SU-DHL-6 (cell line): ENCODE measurements around the gene NAV2.

ENCODE experiments used
- H2AFZ ChIP-seq: fragments of 200-600 bp; sonication (generic); 2 replicates; pipeline ENCODE4 v1.6.1; 2014; ENCODE audit warnings: low read depth, mild to moderate bottlenecking, moderate library complexity, mixed read lengths, antibody characterized with exemption, low read length; ENCODE audit not compliant: severe bottlenecking
- H3F3A ChIP-seq: fragments of 200-600 bp; shearing (Covaris generic); 2 replicates; pipeline ENCODE4 v1.6.0; 2016; ENCODE audit warnings: antibody characterized with exemption, mild to moderate bottlenecking; ENCODE audit not compliant: insufficient read depth
- H3K27ac ChIP-seq: fragments of 200-600 bp; sonication (generic); 2 replicates; pipeline ENCODE4 v1.5.1; 2016; ENCODE audit warnings: low read depth, mild to moderate bottlenecking, low read length, moderate library complexity, mixed read lengths
- H3K27me3 ChIP-seq: fragments of 200-600 bp; sonication (generic), shearing (Covaris generic); 2 replicates; pipeline ENCODE4 v1.6.0; 2014; ENCODE audit warnings: mild to moderate bottlenecking, low read length
- H3K36me3 ChIP-seq: fragments of 200-600 bp; sonication (generic); 2 replicates; pipeline ENCODE4 v1.6.1; 2014; ENCODE audit warnings: mild to moderate bottlenecking, low read length, mixed read lengths
- H3K4me2 ChIP-seq: fragments of 300-600, 200-600 bp; shearing (Covaris generic), sonication (generic); 2 replicates; pipeline ENCODE4 v1.6.0; 2014; ENCODE audit warnings: low read length, low read depth, mild to moderate bottlenecking; ENCODE audit not compliant: poor library complexity, severe bottlenecking
- H3K4me3 ChIP-seq: fragments of 200-600 bp; sonication (generic); 2 replicates; pipeline ENCODE4 v1.5.1; 2014; ENCODE audit warnings: antibody characterized with exemption, low read length, mild to moderate bottlenecking, mixed read lengths; ENCODE audit not compliant: insufficient read depth, poor library complexity, severe bottlenecking
- H3K79me2 ChIP-seq: fragments of 200-600 bp; sonication (generic); 2 replicates; pipeline ENCODE4 v1.6.1; 2014; ENCODE audit warnings: mild to moderate bottlenecking, low read length, moderate library complexity; ENCODE audit not compliant: insufficient read depth
- H3K9ac ChIP-seq: fragments of 200-600 bp; sonication (generic); 2 replicates; pipeline ENCODE4 v1.7.0; 2014; ENCODE audit warnings: mild to moderate bottlenecking, low read length
- H3K9me2 ChIP-seq: fragments of 200-600 bp; sonication (generic); replicated peaks from 2 replicates; pipeline ENCODE4 v1.6.1; 2014; ENCODE audit warnings: low read length; ENCODE audit not compliant: insufficient read depth
- H3K9me3 ChIP-seq: fragments of 200-600 bp; sonication (generic); 2 replicates; pipeline ENCODE4 v1.6.1; 2014; ENCODE audit warnings: low read length, mixed read lengths; ENCODE audit not compliant: insufficient read depth
- H4K20me1 ChIP-seq: fragments of 200-600 bp; sonication (generic); 2 replicates; pipeline ENCODE4 v1.6.1; 2014; ENCODE audit warnings: low read depth, mild to moderate bottlenecking, antibody characterized with exemption, low read length, moderate library complexity, mixed read lengths
- EZH2phosphoT487 ChIP-seq: fragments of 200-600 bp; sonication (generic), shearing (Covaris generic); conservative IDR thresholded peaks from 2 replicates; pipeline ENCODE4 v1.6.1; 2018; ENCODE audit warnings: mild to moderate bottlenecking, antibody characterized with exemption, low read length, moderate library complexity, mixed read lengths
- TF ChIP-seq, protein P1 (sequence below): fragments of 200-600 bp; sonication (generic); IDR thresholded peaks from one replicate; pipeline ENCODE4 v1.5.1; 2017; ENCODE audit warnings: antibody characterized with exemption, mild to moderate bottlenecking, low read length, moderate library complexity; ENCODE audit not compliant: insufficient read depth, poor library complexity, severe bottlenecking

NAV2 gene

DNA sequence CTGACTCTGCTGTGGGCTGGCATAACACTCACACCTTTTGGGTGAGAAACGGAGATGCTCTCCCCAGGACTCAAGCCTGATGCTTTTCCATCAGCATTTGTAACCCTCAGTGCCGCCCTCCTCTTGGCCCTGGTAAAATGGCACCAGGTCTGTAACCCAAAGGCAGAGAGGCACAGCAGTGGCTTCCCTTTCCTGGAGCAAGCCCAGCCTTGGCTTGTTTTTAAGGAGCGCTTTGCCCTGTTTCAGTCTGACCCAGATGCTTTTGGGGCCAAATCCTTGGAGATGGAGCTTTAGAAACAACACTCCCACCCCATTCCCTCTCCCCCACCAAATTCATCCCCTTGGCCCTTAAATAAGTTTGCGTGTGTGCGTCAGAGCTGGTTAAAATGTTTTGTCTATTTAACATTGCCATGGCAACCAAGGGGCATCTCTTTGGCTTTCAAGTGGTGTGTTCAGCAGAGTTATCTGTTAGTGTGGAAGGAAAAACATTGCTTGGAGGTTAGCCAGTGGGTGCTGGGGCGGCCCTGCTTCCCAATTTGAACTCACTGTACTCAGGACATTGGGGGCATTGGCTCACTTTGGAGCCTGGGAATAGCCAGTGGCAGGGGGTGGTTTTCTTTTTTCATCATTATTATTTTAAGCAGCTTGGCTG is 134.1 kb downstream of the NAV2 start:
- H3K79me2 ChIP-seq, result no peaks in the 10 kb centered on the region

DNA sequence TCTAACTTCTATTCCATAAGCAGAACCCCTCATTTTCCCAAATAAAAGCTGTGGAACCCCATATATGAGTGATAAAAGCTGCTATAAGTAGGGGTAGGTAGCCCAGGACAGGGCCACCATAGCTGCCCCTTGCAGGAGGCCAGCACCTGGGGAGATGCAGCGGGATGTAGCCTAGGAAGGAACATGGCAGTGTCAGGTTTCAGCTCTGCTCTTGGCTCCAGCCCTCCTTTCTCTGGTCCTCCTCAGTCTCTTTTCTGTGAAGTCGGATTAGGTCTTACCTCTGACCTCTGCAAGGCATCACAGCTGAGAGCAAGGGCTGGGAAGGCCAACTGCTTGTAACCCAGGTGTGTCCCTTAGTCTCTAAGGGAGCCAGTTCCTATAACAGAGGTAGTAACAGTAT is 135.6 kb downstream of the NAV2 start:
- H3K4me3 ChIP-seq, result no peak overlapping the region

More for the DNA sequence above, 134.1 kb downstream of the NAV2 start:
- no peak overlapping the region for H2AFZ ChIP-seq
- no peak for TF ChIP-seq EZH2phosphoT487
- TF ChIP-seq, protein P1, sequence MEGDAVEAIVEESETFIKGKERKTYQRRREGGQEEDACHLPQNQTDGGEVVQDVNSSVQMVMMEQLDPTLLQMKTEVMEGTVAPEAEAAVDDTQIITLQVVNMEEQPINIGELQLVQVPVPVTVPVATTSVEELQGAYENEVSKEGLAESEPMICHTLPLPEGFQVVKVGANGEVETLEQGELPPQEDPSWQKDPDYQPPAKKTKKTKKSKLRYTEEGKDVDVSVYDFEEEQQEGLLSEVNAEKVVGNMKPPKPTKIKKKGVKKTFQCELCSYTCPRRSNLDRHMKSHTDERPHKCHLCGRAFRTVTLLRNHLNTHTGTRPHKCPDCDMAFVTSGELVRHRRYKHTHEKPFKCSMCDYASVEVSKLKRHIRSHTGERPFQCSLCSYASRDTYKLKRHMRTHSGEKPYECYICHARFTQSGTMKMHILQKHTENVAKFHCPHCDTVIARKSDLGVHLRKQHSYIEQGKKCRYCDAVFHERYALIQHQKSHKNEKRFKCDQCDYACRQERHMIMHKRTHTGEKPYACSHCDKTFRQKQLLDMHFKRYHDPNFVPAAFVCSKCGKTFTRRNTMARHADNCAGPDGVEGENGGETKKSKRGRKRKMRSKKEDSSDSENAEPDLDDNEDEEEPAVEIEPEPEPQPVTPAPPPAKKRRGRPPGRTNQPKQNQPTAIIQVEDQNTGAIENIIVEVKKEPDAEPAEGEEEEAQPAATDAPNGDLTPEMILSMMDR, result no peak
- no peaks in the 10 kb centered on the region for H3K9me2 ChIP-seq
- H3K4me3 ChIP-seq, result no peak overlapping the region
- H3F3A ChIP-seq, result no peaks in the 10 kb centered on the region
- H3K27ac ChIP-seq, result no peak overlapping the region
- no peaks in the 10 kb centered on the region for H4K20me1 ChIP-seq
- no peak overlapping the region for H3K4me2 ChIP-seq
- H3K36me3 ChIP-seq, result no peaks in the 10 kb centered on the region
- H3K27me3 ChIP-seq, result no peaks in the 10 kb centered on the region
- H3K9me3 ChIP-seq, result no peaks in the 10 kb centered on the region
- no peak overlapping the region for H3K9ac ChIP-seq

DNA sequence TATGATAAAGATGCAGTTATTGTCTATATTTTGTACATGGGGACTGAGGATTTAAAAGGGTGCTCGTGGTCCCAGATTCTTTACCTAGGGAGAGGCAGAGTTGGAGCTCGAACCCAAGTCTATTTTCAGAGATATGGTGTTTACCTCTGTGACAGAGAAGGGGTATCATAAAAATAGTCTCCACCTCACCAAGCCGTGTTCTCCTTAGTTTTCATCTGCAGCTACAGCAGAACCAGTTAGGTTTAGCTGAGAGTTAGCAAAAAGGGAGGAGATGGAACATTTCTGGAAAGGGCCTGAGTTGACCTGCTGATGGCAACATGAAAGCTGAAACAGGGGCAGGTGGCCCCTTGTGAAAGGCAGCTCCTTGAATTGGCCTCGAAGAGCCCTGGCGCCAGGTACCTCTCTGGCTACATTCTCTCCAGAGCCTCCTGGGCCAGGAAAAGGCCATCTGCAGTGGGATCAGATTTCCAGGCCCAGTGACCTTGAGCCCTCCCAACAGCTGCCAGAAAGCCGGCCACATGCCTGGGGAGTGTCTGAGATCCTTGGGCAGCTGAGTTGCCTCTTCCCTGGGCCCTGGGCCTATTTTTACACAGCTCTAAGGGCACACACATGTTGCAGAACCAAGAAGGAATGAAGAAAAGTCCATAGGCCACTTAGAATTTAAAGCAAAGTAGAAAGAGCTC is 136.6 kb downstream of the NAV2 start:
- Histone ChIP-seq H3K27me3 (no peaks in the 10 kb centered on the region), H3K9me3 (no peaks in the 10 kb centered on the region), H2AFZ (no peak overlapping the region), H3K79me2 (no peaks in the 10 kb centered on the region), H3K4me3 (no peak overlapping the region), H3K4me2 (no peak overlapping the region), H3K36me3 (no peaks in the 10 kb centered on the region), H4K20me1 (no peaks in the 10 kb centered on the region), H3K27ac (no peak overlapping the region), H3K9me2 (no peaks in the 10 kb centered on the region), H3F3A (no peaks in the 10 kb centered on the region), H3K9ac (no peak overlapping the region)
- TF ChIP-seq, protein P1, result no peak
- TF ChIP-seq EZH2phosphoT487, result no peak

More for the DNA sequence above, 135.6 kb downstream of the NAV2 start:
- H3K4me2 ChIP-seq, result no peak overlapping the region
- H4K20me1 ChIP-seq, result no peaks in the 10 kb centered on the region
- H3K27ac ChIP-seq, result no peak overlapping the region
- H3K9me2 ChIP-seq, result no peaks in the 10 kb centered on the region
- H2AFZ ChIP-seq, result no peak overlapping the region
- no peaks in the 10 kb centered on the region for H3F3A ChIP-seq
- H3K27me3 ChIP-seq, result no peaks in the 10 kb centered on the region
- H3K9ac ChIP-seq, result no peak overlapping the region
- H3K9me3 ChIP-seq, result no peaks in the 10 kb centered on the region
- H3K36me3 ChIP-seq, result no peaks in the 10 kb centered on the region
- H3K79me2 ChIP-seq, result no peaks in the 10 kb centered on the region
- TF ChIP-seq, protein P1, result no peak
